Stimulated activated CD4-positive, alpha-beta T cell treated with anti-CD3 and anti-CD28 coated beads, Interleukin-15, amount 100 ng/mL, for 48 hours (primary cell): Measurements from ENCODE around the gene INPP4B.

Source experiments
- DNase-seq, 2 donors: peaks; one replicate each; pipeline ENCODE4 v3.0.0-alpha.2; 2020; ENCODE audit warnings: low read depth in 2 of 2

The INPP4B gene

DNA sequence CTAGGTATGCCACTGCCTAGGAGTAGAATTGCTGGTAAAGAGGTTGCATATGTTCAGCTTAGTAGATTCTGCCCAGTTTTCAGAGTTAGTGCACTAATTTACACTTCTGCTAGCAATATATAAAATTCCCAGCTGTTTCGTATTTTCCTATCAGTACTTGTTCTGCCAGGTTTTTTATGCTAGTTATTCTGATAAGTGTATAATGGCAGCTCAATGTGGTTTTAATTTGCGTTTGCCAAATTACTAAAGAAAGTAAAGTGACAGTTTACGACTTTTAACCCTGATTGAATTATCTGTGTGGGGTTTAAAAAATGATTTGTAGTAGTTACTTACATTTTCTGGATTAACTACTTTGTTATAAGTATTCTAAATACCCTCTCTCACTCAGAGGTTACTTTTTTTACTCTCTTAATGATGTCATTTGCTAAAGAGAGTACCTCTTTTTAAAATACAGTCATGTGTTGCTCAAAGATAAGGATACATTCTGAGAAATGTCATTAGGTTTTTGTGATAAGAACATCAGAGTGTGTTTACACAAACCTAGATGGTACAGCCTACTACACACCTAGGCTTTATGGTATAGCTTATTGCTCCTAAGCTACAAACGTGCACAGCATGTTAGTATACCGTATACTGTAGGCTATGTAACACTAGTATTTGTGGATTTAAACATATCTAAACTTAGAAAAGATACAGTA, 846.5 kb downstream of the INPP4B start:
- no peak for DNase-seq

DNA sequence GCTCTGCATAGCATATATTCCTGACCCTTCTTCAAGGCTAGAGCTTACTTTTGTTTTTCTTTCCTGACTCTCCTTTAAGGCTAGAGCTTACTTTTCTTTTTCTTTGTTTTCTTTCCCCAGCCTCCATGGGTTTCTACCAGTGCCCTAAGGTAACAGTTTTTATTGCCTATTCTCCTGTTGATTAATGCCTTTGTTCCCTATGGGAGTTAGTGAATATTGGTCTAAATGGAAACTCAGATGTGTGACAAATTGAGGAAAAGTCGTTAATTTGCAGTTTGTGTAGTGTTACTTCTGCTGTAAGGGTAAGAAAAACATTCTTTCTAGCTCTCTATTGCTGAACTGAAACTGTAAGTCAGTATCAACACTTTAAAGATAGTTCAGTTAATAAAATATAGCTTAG, 851.0 kb downstream of the INPP4B start:
- DNase-seq, result no peak

DNA sequence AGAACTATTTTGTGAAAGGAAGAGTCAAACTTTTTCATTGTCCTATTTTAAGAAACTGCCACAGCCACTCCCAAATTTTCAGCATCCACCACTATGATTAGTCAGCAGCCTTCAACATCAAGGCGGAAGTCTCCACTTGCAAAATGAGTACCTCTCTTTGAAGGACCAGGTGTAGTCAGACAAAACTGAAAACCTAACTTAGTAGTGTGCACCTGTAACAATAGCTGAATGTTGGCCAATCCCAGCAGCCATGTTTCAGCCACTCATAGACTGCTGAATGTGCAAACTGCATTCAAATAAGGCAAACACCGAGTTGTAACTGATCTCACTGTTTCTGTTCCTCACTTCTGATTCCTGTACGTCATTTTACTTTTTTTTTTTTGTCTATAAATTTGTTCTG, 868.7 kb downstream of the INPP4B start:
- no peak for DNase-seq
